GM21526 (cell line): ENCODE data around the gene CTSD.

Experiments used
- ATAC-seq: cut with Tn5 transposase; IDR thresholded peaks from one replicate; pipeline ENCODE4 v1.9.1; 2021; ENCODE audit warnings: moderate library complexity; ENCODE audit not compliant: unreplicated experiment, low FRiP score

The CTSD gene

GRCh38 chr11:1756791-1757771, 6.6 kb downstream of the CTSD start:
- ATAC-seq: no peak

GRCh38 chr11:1755692-1756561, 7.8 kb downstream of the CTSD start:
- ATAC-seq: no peak

- ATAC-seq: no peak
Observed at GRCh38 chr11:1755344-1755691, 8.4 kb downstream of the CTSD start.

- no peak for ATAC-seq
Observed at GRCh38 chr11:1754376-1755150, 9.2 kb downstream of the CTSD start.

- ATAC-seq: no peak
Observed at GRCh38 chr11:1753929-1754305, 9.8 kb downstream of the CTSD start.

GRCh38 chr11:1753229-1753928, 10.3 kb downstream of the CTSD start:
- no peak for ATAC-seq

GRCh38 chr11:1752907-1753228, 10.9 kb downstream of the CTSD start:
- ATAC-seq: no peak

GRCh38 chr11:1751999-1752906, 11.5 kb downstream of the CTSD start:
- ATAC-seq: no peak

GRCh38 chr11:1751531-1751921, 12.2 kb downstream of the CTSD start:
- ATAC-seq: no peak

- no peak for ATAC-seq
Observed at GRCh38 chr11:1750840-1751530, 12.7 kb downstream of the CTSD start.

- ATAC-seq: no peak
Observed at GRCh38 chr11:1750481-1750839, 13.3 kb downstream of the CTSD start, which contains the start of gene IFITM10. Gene IFITM10, minus strand, starts transcription at chr11:1750595. Its CDS starts 153 bp downstream, at chr11:1750442.

- ATAC-seq: no peak
Observed at GRCh38 chr11:1749395-1750351, 14.1 kb downstream of the CTSD start.

GRCh38 chr11:1748636-1749394, 14.9 kb downstream of the CTSD start:
- ATAC-seq: no peak

- ATAC-seq: no peak
Observed at GRCh38 chr11:1747753-1748635, 15.7 kb downstream of the CTSD start.

GRCh38 chr11:1746956-1747752, 16.6 kb downstream of the CTSD start:
- no peak for ATAC-seq
